ENCODE results near the gene EXOC1. TPM values are rescaled to one million over a fixed set of nuclear protein-coding genes. Genes with fewer than 3 reads are reported as not detected.

The EXOC1 gene
- total and polyA plus RNA-seq, 10 of the 15 experiments (the other 5 are each of a cell fraction or from before 2014, with no cell fraction given): 11.8 to 36.6 (median 21.1) TPM

DNA sequence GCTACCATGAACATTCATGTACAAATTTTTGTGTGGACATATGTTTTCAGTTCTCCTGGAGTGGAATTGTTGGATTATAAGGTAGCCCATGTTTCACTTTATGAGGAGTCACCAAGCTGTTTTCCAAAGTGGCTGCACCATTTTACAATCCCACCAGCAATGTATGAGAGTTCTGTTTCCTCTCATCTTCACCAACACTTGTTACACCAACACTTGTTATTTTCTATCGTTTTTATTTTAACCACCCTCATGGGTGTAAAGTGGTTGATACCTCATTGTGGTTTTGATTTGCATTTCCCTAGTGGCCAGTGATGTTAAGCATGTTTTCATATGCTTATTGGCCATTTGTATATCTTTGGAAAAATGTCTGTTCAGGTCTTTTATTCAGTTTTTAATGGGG lies 4.1 kb downstream of the EXOC1 start (continued):
- TF ChIP-seq, protein P1, sequence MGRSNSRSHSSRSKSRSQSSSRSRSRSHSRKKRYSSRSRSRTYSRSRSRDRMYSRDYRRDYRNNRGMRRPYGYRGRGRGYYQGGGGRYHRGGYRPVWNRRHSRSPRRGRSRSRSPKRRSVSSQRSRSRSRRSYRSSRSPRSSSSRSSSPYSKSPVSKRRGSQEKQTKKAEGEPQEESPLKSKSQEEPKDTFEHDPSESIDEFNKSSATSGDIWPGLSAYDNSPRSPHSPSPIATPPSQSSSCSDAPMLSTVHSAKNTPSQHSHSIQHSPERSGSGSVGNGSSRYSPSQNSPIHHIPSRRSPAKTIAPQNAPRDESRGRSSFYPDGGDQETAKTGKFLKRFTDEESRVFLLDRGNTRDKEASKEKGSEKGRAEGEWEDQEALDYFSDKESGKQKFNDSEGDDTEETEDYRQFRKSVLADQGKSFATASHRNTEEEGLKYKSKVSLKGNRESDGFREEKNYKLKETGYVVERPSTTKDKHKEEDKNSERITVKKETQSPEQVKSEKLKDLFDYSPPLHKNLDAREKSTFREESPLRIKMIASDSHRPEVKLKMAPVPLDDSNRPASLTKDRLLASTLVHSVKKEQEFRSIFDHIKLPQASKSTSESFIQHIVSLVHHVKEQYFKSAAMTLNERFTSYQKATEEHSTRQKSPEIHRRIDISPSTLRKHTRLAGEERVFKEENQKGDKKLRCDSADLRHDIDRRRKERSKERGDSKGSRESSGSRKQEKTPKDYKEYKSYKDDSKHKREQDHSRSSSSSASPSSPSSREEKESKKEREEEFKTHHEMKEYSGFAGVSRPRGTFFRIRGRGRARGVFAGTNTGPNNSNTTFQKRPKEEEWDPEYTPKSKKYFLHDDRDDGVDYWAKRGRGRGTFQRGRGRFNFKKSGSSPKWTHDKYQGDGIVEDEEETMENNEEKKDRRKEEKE (IDR thresholded peaks at IDR 0.05): no peak
- TF ChIP-seq HCFC1 (IDR thresholded peaks at IDR 0.05; ENCODE audit: low read length): no peak
- no peak for TF ChIP-seq NRF1 (conservative IDR thresholded peaks at IDR 0.05; ENCODE audit: low read depth, low read length)
- TF ChIP-seq POLR2AphosphoS2 (IDR thresholded peaks at IDR 0.05; ENCODE audit: low read depth, low read length): no peak
- peak; percentile 35 for TF ChIP-seq MEF2B (IDR thresholded peaks at IDR 0.05; ENCODE audit: partially characterized antibody, poor library complexity, severe bottlenecking)
- TF ChIP-seq TBL1XR1 (IDR thresholded peaks at IDR 0.05; ENCODE audit: low read depth, low read length): no peak
- TF ChIP-seq, protein P2, sequence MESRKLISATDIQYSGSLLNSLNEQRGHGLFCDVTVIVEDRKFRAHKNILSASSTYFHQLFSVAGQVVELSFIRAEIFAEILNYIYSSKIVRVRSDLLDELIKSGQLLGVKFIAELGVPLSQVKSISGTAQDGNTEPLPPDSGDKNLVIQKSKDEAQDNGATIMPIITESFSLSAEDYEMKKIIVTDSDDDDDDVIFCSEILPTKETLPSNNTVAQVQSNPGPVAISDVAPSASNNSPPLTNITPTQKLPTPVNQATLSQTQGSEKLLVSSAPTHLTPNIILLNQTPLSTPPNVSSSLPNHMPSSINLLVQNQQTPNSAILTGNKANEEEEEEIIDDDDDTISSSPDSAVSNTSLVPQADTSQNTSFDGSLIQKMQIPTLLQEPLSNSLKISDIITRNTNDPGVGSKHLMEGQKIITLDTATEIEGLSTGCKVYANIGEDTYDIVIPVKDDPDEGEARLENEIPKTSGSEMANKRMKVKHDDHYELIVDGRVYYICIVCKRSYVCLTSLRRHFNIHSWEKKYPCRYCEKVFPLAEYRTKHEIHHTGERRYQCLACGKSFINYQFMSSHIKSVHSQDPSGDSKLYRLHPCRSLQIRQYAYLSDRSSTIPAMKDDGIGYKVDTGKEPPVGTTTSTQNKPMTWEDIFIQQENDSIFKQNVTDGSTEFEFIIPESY (IDR thresholded peaks at IDR 0.05): no peak
- TF ChIP-seq RUNX3 (IDR thresholded peaks at IDR 0.05; ENCODE audit: low read length): 0 out of 2 replicates have a peak, but pooled peaks have one; percentile 22
- no peak for TF ChIP-seq STAT3 (IDR thresholded peaks at IDR 0.05; ENCODE audit: low read depth, low read length)
- TF ChIP-seq NFYB (IDR thresholded peaks at IDR 0.05; ENCODE audit: insufficient read depth, low read depth, low read length): no peak
- no peak for TF ChIP-seq KDM1A (IDR thresholded peaks at IDR 0.05; ENCODE audit: borderline replicate concordance)
- no peak for TF ChIP-seq JUNB (IDR thresholded peaks at IDR 0.05)
- no peak for TF ChIP-seq IRF4 (IDR thresholded peaks at IDR 0.05; ENCODE audit: low read depth, low read length)
- no peak for TF ChIP-seq ZBED1 (IDR thresholded peaks at IDR 0.05; ENCODE audit: borderline replicate concordance)
- no peak for TF ChIP-seq ZNF622 (IDR thresholded peaks at IDR 0.05)

All from GM12878 (cell line).